Karpas-422 (cell line): ENCODE data around the gene JAKMIP1. TPM values are rescaled to one million over a fixed set of nuclear protein-coding genes. Genes with fewer than 3 reads are reported as not detected.

Experiments used
- DNase-seq: peaks from one replicate; pipeline ENCODE4 v3.0.0-alpha.2; 2015
- H2AFZ ChIP-seq: fragments of 200-600 bp; sonication (generic); 2 replicates; pipeline ENCODE4 v1.6.1; 2014; ENCODE audit warnings: antibody characterized with exemption, low read length, mixed read lengths
- H3K27ac ChIP-seq: fragments of 200-600 bp; sonication (generic); 2 replicates; pipeline ENCODE4 v1.5.1; 2014; ENCODE audit warnings: mild to moderate bottlenecking, low read length, moderate library complexity
- H3K27me3 ChIP-seq: fragments of 200-600 bp; sonication (generic); 2 replicates; pipeline ENCODE4 v1.6.1; 2014; ENCODE audit warnings: low read length, mixed read lengths
- H3K36me3 ChIP-seq: fragments of 200-600 bp; sonication (generic); 2 replicates; pipeline ENCODE4 v1.6.1; 2014; ENCODE audit warnings: low read length, mixed read lengths; ENCODE audit not compliant: insufficient read depth
- H3K4me1 ChIP-seq: fragments of 200-600 bp; sonication (generic); 2 replicates; pipeline ENCODE4 v1.6.1; 2014; ENCODE audit warnings: mild to moderate bottlenecking, low read length, mixed read lengths
- H3K4me2 ChIP-seq: fragments of 200-600 bp; sonication (generic); 2 replicates; pipeline ENCODE4 v1.6.1; 2014; ENCODE audit warnings: low read length, low read depth, mild to moderate bottlenecking; ENCODE audit not compliant: poor library complexity, severe bottlenecking
- H3K4me3 ChIP-seq: fragments of 200-600 bp; sonication (generic); 2 replicates; pipeline ENCODE4 v1.5.1; 2014; ENCODE audit warnings: mild to moderate bottlenecking, antibody characterized with exemption, low read length, mixed read lengths
- H3K79me2 ChIP-seq: fragments of 200-600 bp; sonication (generic); 2 replicates; pipeline ENCODE4 v1.6.1; 2014; ENCODE audit warnings: mild to moderate bottlenecking, low read length, mixed read lengths
- H3K9ac ChIP-seq: fragments of 200-600 bp; sonication (generic); 2 replicates; pipeline ENCODE4 v1.6.0; 2014; ENCODE audit warnings: low read length
- H3K9me2 ChIP-seq: fragments of 200-600 bp; sonication (generic), shearing (Covaris generic); replicated peaks from 2 replicates; pipeline ENCODE4 v1.6.0; 2014; ENCODE audit warnings: mild to moderate bottlenecking, low read length, moderate library complexity; ENCODE audit not compliant: insufficient read depth
- H3K9me3 ChIP-seq: fragments of 300-700, 200-600 bp; sonication (generic); 2 replicates; pipeline ENCODE4 v1.6.1; 2014; ENCODE audit warnings: low read length, mixed read lengths
- H4K20me1 ChIP-seq: fragments of 200-600 bp; sonication (generic); 2 replicates; pipeline ENCODE4 v1.6.1; 2014; ENCODE audit warnings: mild to moderate bottlenecking, antibody characterized with exemption, low read length, low read depth; ENCODE audit not compliant: insufficient read depth
- total RNA-seq: library from RNA; depleted of rRNA; stranded (reverse); fragments of >200 nt; shearing (Covaris generic); gene quantifications from 2 replicates; pipeline ENCODE4 v1.2.3, GENCODE V29; 2014; ENCODE audit warnings: low replicate concordance

The JAKMIP1 gene
- total RNA-seq, 1 experiment from 2014 or later: not detected

DNA sequence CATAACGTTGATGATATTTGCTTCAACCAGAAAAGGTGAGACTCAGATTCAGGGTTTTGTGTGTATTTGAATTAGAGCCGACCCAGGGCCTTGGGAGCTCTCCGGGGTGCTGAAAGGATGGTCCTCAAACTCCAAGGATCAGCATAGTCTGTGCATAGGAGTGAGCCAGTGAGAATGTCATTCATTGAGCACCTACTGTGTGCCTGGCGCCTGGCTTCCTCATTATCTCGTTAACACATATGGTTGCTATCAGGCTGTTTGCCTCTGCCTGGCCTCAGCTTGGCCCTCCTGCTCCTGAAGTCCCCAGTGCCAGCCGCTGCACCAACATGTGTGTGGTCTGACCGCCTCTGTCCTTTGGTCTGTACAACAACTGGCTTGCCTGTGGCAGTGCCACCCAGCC is 25.1 kb upstream of the JAKMIP1 start:
- no peaks in the 10 kb centered on the region for H3K9me3 ChIP-seq
- no peak overlapping the region for H3K9ac ChIP-seq
- H3K27ac ChIP-seq: no peak overlapping the region
- H4K20me1 ChIP-seq: no peaks in the 10 kb centered on the region
- H3K4me1 ChIP-seq: no peaks in the 10 kb centered on the region
- H3K27me3 ChIP-seq: no peaks in the 10 kb centered on the region
- no peak overlapping the region for H3K4me3 ChIP-seq
- H3K79me2 ChIP-seq: no peaks in the 10 kb centered on the region
- H3K9me2 ChIP-seq: no peaks in the 10 kb centered on the region
- DNase-seq: peak; percentile 75
- no peak overlapping the region for H3K4me2 ChIP-seq
- no peak overlapping the region for H2AFZ ChIP-seq
- H3K36me3 ChIP-seq: no peaks in the 10 kb centered on the region

DNA sequence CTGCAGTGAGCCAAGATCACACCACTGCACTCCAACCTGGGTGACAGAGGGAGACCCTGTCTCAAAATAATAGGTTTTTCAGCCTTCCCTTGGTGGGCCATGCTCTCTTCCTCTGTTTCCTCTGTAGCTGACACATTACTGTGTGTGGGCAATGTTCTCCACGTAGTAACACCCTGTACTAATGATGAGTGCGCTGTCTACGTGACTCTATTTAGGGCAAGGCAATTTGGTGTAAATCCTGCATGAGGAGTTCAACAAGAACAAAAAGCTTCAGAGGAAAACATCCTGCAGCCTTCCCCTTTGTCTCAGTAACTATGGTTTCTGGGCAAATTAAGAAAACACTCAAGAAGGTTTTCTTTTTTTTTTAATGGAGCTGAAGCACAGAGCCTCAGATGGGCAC is 24.4 kb upstream of the JAKMIP1 start:
- H3K27ac ChIP-seq: no peak overlapping the region
- H3K36me3 ChIP-seq: no peaks in the 10 kb centered on the region
- H3K4me1 ChIP-seq: no peaks in the 10 kb centered on the region
- DNase-seq: no peak
- H3K9ac ChIP-seq: no peak overlapping the region
- H3K9me3 ChIP-seq: no peaks in the 10 kb centered on the region
- H3K79me2 ChIP-seq: no peaks in the 10 kb centered on the region
- no peaks in the 10 kb centered on the region for H3K9me2 ChIP-seq
- no peaks in the 10 kb centered on the region for H3K27me3 ChIP-seq
- no peaks in the 10 kb centered on the region for H4K20me1 ChIP-seq
- no peak overlapping the region for H3K4me2 ChIP-seq
- no peak overlapping the region for H2AFZ ChIP-seq
- H3K4me3 ChIP-seq: no peak overlapping the region

DNA sequence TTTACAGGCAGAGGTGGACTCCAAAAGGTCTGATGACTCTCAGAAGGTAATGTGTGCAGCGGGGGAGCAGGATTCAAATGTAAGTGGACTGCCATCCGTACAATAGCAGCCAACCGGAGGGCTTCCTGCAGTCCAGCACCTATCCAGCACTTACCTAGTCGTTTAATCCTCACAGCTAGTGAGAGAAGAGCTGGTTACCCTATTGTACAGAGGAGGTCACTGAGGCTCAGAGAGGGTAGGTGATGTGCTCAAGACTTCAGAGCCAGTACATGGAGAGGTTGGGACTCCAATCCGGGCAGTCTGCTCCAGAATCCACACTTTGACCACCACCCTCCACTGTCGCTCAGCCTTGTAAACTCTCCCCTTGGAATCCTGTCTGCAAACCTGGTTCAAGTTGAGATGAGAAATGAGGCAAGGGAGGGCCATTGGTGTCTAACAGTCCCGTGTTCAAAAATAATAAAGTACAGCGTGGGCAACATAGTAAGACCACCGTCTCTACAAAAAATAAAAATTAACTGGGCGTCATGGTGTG is 22.5 kb upstream of the JAKMIP1 start:
- no peak overlapping the region for H3K4me2 ChIP-seq
- H3K79me2 ChIP-seq: no peaks in the 10 kb centered on the region
- no peaks in the 10 kb centered on the region for H3K9me3 ChIP-seq
- H2AFZ ChIP-seq: no peak overlapping the region
- H3K27ac ChIP-seq: no peak overlapping the region
- no peaks in the 10 kb centered on the region for H3K27me3 ChIP-seq
- no peaks in the 10 kb centered on the region for H3K36me3 ChIP-seq
- no peak overlapping the region for H3K4me3 ChIP-seq
- DNase-seq: no peak
- H3K9ac ChIP-seq: no peak overlapping the region
- H3K9me2 ChIP-seq: no peaks in the 10 kb centered on the region
- H4K20me1 ChIP-seq: no peaks in the 10 kb centered on the region
- peaks cover 3% of the 10 kb centered on the region for H3K4me1 ChIP-seq

DNA sequence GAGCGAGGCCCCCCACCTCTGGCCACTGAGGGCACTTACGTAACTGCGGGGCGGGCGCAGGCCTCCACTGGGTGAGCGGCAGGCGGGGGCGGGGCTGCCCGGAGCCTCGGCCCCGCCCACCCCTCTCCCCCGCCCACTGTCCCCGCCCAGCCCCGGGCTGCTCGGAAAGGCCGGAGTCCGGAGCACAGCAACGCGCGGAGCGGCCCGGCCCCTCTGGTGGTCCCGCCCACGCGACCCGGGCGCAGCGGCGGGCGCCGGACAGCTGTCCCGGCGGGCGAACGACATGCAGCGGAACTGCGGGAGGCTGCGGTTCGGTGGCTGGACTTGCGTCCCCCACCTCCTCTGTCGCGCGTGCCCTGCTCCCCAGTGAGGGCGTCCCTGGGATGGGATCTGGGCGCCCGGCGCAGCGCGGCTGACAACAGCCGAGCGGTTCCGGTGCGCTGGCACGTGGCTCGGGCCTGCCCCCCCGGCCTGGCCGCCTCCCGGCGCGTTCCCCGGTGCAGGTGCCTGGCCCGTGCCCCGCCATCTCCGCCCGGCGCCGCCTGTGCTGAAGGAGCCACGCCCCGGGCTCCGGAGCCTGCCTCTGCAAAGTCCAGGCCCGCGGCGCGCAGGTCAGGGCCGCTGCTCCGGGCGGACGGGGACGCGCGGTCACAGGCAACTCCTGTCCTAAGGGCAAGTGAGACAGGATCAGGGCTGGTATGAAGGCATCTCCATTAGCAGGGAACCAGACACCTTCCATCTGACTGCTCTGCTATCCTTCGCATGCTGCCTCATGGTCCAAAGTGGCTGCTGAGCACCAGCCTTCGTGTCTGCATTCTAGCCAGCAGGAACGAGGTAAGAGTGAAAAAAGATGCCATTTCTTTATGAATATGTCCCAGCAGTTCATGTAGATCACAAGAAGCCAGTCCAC is 21.8 kb upstream of the JAKMIP1 start:
- Histone ChIP-seq H2AFZ (no peak overlapping the region), H3K4me1 (peaks cover 6% of the 10 kb centered on the region), H3K36me3 (no peaks in the 10 kb centered on the region), H3K9me2 (no peaks in the 10 kb centered on the region), H3K27ac (no peak overlapping the region), H4K20me1 (no peaks in the 10 kb centered on the region), H3K9ac (no peak overlapping the region), H3K27me3 (no peaks in the 10 kb centered on the region), H3K79me2 (no peaks in the 10 kb centered on the region), H3K4me3 (no peak overlapping the region), H3K9me3 (no peaks in the 10 kb centered on the region), H3K4me2 (no peak overlapping the region)
- no peak for DNase-seq

DNA sequence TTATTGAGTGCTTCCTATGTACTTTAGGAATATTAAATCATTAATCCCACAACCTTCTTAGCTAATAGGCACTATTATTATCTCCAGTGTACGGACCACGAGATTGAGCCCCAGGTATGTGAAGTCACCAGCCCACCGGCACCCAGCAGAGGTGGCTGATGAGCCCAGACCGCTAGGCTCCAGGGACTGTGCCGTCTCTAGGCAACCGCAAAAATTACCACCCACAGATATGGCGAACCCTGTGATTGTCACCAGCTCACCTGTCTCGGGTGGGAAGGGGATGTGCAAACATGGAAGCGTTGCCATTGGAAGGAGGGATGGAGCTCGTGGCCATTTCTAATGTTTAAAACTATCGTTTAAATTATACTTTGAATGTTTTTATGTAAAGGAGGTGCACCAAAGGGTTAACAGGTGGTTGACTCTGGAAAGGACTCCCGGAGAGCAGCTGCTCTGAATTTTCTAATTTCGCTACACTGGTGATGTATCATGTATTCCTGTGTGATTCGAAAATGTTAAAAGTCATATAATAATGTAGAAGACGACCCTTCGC is 21.0 kb upstream of the JAKMIP1 start:
- peaks cover 6% of the 10 kb centered on the region for H3K4me1 ChIP-seq
- no peak overlapping the region for H3K9ac ChIP-seq
- no peaks in the 10 kb centered on the region for H3K79me2 ChIP-seq
- H3K9me3 ChIP-seq: no peaks in the 10 kb centered on the region
- no peak overlapping the region for H3K4me2 ChIP-seq
- H2AFZ ChIP-seq: no peak overlapping the region
- H3K27me3 ChIP-seq: no peaks in the 10 kb centered on the region
- no peaks in the 10 kb centered on the region for H4K20me1 ChIP-seq
- H3K36me3 ChIP-seq: no peaks in the 10 kb centered on the region
- H3K27ac ChIP-seq: no peak overlapping the region
- DNase-seq: no peak
- no peak overlapping the region for H3K4me3 ChIP-seq
- no peaks in the 10 kb centered on the region for H3K9me2 ChIP-seq

DNA sequence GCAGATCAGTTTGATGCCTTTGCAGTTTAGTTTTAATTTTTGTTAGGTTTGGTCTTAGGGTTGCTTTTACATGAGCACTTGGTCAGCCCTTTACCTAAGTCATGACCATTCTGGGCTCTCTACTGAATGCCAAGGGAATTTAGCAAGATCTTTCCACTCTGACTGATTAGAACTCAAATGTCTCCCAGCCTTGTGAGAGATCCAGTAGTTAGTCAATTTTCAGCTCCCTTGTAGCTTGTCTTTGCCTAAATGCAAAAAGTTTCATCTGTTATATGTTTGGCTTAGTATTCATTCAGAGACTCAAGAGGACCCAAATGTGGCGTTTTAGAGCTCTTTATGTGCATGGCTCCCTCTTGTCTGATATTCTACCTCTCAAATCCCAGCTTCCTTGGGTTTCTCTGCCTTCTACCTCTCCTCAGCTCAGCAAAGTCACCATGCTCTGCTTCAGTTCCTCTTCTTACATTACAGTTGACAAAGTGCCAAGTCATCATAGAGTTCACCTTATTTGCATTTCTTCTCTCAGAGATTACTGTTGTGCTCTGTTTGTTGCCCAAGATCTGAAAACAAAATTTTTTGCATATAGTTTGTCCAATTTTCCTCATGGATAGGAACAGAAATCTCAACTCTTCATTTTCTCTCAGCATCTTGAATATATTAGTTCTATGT is 17.5 kb upstream of the JAKMIP1 start:
- H3K27me3 ChIP-seq: no peaks in the 10 kb centered on the region

DNA sequence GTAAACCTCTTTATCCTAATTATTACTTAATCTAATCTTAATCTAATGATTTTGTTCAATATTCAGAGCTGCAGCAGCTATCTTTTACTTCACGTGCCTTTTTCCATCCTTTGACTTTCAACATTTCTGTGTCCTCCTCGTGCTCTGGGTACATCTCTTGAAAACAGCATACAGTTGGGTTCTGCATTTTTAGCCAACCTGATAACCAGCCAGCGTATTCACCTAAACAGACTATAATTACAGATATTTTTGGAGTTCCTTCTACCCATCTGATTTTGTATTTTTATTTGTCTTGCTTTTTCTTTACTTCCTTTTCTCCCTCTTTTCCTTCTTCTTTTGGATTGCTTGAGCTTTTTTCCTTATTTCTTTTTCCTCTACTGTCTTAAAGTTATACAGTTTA is 16.2 kb upstream of the JAKMIP1 start:
- DNase-seq: no peak
- Histone ChIP-seq H3K36me3 (no peaks in the 10 kb centered on the region), H3K4me1 (peaks cover 6% of the 10 kb centered on the region), H3K4me2 (no peak overlapping the region), H4K20me1 (no peaks in the 10 kb centered on the region), H3K79me2 (no peaks in the 10 kb centered on the region), H3K27ac (no peak overlapping the region), H2AFZ (no peak overlapping the region), H3K4me3 (no peak overlapping the region), H3K27me3 (no peaks in the 10 kb centered on the region), H3K9me2 (no peaks in the 10 kb centered on the region), H3K9ac (no peak overlapping the region), H3K9me3 (no peaks in the 10 kb centered on the region)

More for the DNA sequence above, 17.5 kb upstream of the JAKMIP1 start:
- Histone ChIP-seq H3K27ac (no peak overlapping the region), H3K36me3 (no peaks in the 10 kb centered on the region), H3K4me3 (no peak overlapping the region), H4K20me1 (no peaks in the 10 kb centered on the region), H3K9me3 (no peaks in the 10 kb centered on the region), H3K9me2 (no peaks in the 10 kb centered on the region), H3K4me2 (no peak overlapping the region), H2AFZ (no peak overlapping the region), H3K4me1 (peaks cover 6% of the 10 kb centered on the region), H3K79me2 (no peaks in the 10 kb centered on the region), H3K9ac (no peak overlapping the region)
- peak; percentile 61 for DNase-seq

DNA sequence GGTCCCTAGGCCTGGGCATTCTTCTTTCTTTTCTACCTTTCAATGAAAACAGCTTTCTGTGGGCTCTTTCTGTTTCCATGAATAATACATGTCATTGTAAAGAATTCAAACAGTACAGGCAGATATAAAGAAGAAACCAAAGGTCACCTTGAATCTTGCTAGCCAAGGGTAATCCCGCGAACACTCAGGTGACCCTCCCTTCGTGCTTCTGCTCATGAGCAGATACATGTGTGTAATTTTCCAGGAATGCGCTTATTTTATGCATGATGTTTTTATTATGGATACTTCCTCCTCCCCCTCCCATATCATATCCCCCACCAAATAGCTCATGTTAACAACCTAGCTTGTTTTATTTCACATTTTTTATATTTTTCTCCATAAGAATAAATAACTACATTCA is 9.6 kb upstream of the JAKMIP1 start:
- H3K9ac ChIP-seq: no peak overlapping the region
- DNase-seq: no peak
- H3K79me2 ChIP-seq: no peaks in the 10 kb centered on the region
- H3K9me3 ChIP-seq: no peaks in the 10 kb centered on the region
- H3K27me3 ChIP-seq: no peaks in the 10 kb centered on the region
- no peak overlapping the region for H2AFZ ChIP-seq
- no peak overlapping the region for H3K27ac ChIP-seq
- H4K20me1 ChIP-seq: no peaks in the 10 kb centered on the region
- H3K36me3 ChIP-seq: no peaks in the 10 kb centered on the region
- H3K4me2 ChIP-seq: no peak overlapping the region
- no peaks in the 10 kb centered on the region for H3K9me2 ChIP-seq
- no peaks in the 10 kb centered on the region for H3K4me1 ChIP-seq
- no peak overlapping the region for H3K4me3 ChIP-seq
